Tibial nerve (tissue), 4 donors: ENCODE results near the gene MRPL1.

Source experiments
- EP300 ChIP-seq, 2 donors: sonication (generic); formaldehyde crosslinking; IDR thresholded peaks; one replicate each; pipeline ENCODE4 v1.6.1; 2017; ENCODE audit warnings: antibody characterized with exemption in 2 of 2, mild to moderate bottlenecking in 1 of 2
- TF ChIP-seq, protein P1 (sequence below), 5 experiments: fragments of 200-600 bp in 3 of 5; fragments of 450-650 bp in 2 of 5; sonication (generic) in 3 of 5; IDR thresholded peaks; one replicate each; pipeline ENCODE4 v1.5.1; 2016 to 2019; ENCODE audit warnings: antibody characterized with exemption in 5 of 5, mild to moderate bottlenecking in 3 of 5, moderate library complexity in 2 of 5

DNA sequence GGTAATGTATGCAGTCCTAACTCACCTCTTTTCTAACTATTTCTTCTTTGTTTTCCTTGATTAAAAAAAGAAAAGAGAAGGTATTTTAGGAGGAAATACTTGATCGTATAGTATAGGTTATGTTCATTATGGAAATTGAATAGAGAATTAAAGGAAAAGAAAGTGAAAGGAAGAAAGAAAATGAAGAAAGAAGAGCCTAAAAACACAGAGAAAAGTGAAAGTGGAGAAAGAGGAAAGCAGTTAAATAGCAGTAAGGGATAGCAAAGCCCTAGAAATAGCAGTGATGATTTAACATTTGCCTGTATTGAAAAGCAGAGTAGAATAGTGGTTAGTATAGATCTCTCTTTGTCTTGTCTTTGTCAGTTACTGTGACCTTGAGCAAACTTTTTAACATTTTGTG, 37.0 kb downstream of the MRPL1 start:
- TF ChIP-seq, protein P1, sequence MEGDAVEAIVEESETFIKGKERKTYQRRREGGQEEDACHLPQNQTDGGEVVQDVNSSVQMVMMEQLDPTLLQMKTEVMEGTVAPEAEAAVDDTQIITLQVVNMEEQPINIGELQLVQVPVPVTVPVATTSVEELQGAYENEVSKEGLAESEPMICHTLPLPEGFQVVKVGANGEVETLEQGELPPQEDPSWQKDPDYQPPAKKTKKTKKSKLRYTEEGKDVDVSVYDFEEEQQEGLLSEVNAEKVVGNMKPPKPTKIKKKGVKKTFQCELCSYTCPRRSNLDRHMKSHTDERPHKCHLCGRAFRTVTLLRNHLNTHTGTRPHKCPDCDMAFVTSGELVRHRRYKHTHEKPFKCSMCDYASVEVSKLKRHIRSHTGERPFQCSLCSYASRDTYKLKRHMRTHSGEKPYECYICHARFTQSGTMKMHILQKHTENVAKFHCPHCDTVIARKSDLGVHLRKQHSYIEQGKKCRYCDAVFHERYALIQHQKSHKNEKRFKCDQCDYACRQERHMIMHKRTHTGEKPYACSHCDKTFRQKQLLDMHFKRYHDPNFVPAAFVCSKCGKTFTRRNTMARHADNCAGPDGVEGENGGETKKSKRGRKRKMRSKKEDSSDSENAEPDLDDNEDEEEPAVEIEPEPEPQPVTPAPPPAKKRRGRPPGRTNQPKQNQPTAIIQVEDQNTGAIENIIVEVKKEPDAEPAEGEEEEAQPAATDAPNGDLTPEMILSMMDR (IDR thresholded peaks at IDR 0.05): no peak
- no peak for TF ChIP-seq EP300 (IDR thresholded peaks at IDR 0.05)
